Stimulated activated CD4-positive, alpha-beta T cell treated with anti-CD3 and anti-CD28 coated beads, TNF-alpha, amount 100 ng/mL, for 48 hours (primary cell): ENCODE results near the gene MACF1.
A peak's percentile ranks its signal among the peaks of the same experiment; 100 is the strongest.

Experiments
- DNase-seq, 3 donors: peaks; one replicate each; pipeline ENCODE4 v3.0.0-alpha.2; 2020; ENCODE audit warnings: low read depth in 3 of 3

The MACF1 gene

DNA sequence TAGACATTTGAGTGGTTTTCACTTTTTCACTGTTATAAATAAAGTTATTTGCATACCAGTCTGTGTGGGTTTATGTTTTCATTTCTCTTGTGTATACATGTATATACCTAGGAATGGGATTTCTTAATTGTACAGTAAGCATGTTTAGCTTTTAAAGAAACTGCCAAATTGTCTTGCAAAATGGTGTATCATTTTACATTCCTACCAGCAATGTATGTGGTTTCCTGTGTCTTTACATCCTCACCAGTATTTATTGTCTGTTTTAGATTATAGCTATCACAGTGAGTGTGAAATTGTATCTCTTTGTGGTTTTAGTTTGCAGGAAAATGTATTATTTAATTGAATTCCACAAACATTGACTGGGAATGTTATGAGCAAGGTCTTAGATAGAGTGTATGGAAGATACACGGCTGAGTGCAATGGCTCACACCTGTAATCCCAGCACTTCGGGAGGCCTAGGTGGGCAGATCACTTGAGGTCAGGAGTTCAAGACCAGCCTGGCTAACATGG is 57.3 kb downstream of the MACF1 start:
- no peak for DNase-seq

DNA sequence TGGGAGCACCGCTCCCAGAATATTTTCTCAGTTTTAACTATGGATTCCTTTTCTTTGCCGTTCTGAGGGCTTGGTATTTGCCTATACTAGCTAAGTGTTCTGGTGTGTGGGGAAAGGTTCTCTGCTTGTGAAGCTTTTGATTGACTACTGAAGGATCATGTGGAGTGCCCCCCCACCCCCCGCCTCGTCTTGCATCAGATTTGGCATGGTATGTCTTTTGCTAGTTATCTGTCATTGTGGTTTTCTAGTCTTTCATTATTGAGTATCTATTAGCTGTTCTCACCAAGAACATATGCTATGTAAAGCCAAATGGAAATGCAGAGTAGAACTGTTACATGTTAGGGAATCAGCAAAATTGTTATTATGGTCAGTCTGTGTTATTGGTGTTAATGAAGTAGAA is 58.3 kb downstream of the MACF1 start:
- no peak for DNase-seq

DNA sequence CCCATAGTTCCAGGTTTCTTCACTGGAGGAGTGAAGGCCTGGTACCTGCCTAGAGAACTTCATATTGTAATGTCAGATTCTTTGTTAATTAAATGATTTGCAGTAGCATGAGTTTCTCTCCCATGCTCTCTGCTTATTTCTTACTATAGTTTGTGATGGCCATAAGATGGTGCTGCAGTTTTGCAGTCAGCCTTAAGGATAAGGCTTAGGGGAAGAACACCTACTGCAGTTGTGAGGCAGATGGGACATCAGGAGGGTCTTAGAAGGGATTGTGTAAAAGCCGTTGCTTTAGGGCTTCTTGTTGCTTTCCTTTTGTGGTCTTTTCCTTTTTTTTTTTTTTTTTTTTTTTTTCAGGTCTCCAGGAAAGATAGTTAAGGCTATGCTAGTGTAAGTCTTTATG is 61.8 kb downstream of the MACF1 start:
- no peak for DNase-seq

DNA sequence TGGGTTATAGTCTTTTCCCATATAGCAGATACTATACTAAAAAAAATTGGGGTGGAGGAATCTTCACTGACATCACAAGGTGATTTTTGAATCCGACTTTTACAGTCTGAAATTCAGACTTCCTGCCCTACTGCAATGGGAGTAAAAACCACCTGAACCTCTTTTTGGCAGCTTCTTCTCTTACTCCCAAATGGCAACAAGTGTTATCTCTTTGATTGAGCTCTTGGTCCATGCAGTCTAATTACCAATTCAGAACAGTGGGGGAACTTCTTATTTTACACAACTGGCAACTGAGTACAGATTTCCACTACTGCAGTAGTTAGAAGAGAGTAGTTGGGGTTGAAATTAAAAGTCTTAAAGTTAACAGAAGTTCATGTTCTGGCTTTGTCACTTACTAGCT is 62.3 kb downstream of the MACF1 start:
- DNase-seq = no peak

DNA sequence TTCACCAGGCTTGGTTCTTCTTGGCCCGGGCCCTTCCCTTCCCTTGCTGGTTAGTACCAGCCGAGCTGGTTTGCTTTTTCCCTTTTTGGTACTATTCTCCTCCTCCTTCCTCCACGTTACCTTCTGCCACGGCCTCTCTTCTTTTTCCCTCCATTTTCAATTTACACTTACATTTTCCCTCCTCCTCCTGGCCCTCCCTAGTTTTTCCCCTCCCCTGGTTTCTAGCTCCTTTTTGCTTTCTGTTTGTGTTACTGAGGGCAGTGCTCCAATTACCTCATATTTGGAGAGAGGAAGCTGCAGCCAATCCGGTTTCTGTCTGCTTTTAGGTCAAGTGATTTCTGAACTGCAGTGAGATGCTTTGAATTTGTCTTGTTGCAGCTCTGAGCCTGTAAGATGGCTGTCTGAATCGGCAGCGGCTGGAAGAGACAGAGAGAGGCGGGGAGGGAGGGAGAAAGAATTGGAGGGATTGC is 63.7 kb downstream of the MACF1 start:
- DNase-seq = peak in 1 of 3 donors; percentile 4

- DNase-seq = no peak
These were observed 64.4 kb downstream of the MACF1 start for GRCh38 chr1:39268906-39269305.

DNA sequence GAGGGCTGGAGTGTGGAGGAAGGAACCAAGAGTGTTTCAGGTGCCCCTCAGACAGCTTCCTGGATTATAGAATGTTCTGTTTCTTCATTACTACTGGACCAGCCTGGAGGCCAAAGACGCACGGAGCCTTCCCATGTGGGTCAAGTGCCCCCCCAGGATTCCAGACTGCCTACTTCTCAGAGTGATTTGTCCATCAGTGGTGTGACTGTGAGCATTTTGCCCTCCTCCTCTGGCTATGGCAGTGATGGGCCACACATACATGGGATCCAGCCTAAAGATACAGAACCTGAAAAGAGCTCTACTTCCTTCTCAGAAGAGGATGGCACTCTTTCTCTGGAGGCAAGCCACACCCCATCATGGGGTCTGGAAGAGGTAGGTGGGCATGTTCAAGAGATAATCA is 64.9 kb downstream of the MACF1 start:
- DNase-seq = no peak

DNA sequence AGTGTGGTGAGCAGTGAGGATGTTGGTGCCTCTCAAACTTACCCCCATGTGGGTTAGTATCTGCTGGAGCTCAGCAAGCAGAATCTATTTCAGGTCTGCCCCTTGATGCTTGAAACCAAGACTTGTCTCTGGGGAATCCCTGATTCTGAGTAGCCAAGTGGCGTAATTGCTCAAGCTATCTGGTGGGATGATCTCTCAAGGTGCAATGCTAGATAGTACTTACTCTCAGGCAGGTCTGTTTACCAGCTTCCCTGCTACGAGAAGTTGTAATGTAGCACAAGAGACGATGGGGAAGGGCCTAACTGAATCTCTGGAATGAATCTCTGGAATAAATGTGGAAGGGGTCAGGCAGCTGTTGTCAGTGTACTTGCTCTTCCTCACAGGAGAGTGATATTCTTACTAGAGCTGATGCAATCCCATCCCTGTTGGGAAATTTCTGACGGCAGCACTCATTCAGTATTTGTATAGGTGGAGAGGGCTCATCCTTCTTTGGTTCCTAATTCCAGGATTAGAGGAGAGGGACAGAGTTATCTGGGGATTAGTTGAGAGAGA is 65.4 kb downstream of the MACF1 start:
- no peak for DNase-seq

DNA sequence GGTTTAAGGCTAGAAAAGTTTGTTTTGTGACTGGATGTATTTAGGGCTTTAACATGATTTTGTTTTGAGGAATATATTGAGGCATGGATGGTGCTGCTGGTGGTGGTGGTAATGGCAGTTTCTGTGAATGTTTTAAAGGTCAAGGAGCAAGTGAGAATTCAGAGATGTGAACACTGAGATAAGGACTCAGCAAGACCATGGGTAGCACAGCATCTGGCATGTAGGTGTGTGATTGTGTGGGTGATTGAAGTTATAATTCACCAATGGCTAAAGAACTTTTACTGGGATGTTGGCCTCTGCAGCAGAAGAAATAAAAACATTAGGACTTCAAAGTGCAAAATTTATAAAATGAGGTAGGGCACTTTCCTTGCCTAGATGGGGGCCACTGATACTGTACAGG is 65.9 kb downstream of the MACF1 start:
- DNase-seq = no peak

DNA sequence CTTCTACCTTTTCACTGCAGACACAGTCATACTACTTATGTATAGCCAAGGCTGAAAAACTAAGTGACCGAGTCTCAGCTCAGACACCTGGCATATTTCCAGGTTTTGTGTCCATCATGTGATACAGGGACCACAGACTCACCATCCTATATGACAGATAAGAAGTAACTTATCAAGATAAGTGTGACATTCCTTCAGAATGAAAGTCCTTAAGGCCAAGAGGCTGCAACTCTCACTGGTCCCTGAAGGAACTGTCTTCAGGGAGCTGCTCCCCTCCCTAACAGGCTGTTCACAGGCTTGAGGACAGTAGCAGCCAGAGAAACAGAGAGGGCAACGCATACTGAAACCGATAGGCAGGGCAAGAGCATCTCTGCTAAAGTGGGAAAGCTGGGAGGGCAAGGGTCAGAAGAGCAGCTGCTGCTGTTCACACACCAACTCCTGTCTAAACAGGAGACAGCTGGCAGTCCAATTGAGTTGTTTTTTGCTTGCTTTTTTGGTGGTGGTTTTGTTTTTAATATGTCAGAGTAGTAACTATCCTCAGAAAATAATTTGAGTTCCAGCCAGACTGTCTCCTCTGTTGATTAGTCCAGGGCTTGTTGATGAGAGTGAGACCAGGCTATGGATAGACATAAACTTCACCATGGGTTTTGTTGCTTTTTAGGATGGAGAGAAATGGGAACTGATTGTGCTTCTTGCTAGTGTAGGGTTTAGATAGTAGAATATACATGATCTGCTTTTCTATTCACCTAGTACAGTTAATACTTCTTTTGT is 67.7 kb downstream of the MACF1 start:
- DNase-seq = no peak

DNA sequence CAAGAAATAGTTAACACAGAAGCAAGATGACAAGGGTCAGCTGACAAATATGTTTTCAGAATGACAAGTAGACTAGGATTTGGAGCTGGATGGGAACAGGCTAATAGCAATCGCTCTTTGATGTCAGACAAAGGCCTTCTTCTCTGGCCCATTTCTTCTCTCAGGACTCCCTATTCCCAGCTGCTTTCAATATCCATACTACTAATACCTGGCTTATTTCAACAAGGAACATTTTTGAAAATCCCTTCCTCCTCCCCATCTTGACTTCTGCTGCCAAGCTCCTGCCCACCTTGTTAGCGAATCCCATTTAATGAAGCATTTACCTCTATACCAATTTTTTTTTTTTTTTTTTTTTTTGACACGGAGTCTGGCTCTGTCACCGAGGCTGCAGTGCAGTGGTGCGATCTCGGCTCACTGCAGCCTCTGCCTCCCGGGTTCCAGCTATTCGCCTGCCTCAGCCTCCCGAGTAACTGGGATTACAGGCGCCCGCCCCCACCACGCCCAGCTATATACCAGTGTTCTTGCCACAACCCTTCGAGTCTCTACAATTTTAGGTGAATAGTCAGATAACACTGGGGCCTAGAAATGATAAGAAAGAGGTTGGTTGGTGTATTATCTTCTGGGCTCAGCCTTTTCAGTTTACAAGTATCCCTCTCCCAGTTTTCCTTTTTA is 68.4 kb downstream of the MACF1 start:
- DNase-seq = no peak

GRCh38 chr1:39275836-39276507 is 71.5 kb downstream of the MACF1 start:
- DNase-seq = no peak

GRCh38 chr1:39277879-39278278 is 73.4 kb downstream of the MACF1 start:
- DNase-seq = no peak

- DNase-seq = no peak
These were observed 78.2 kb downstream of the MACF1 start for GRCh38 chr1:39282537-39283216.

- no peak for DNase-seq
These were observed 79.4 kb downstream of the MACF1 start for GRCh38 chr1:39283858-39284257.

DNA sequence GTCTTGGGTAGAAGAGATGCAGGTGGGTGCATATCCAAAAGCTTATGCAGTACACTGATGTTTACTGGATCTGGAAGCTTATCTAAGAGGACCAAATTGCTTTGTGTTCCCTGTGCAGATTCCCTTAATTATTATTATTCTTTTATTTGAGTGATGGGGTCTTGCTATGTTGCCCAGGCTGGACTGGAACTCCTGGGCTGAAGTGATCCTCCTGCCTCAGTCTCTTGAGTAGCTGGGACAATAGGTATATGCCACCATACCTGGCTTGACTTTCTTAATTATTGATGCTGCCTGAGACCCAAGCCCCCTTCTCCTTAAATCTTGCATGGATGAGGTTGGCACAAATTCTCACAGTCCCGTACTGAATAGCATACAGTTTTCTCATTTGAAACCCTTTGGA is 83.0 kb downstream of the MACF1 start:
- DNase-seq = no peak

GRCh38 chr1:39288735-39289465 is 84.4 kb downstream of the MACF1 start:
- no peak for DNase-seq

GRCh38 chr1:39292401-39292800 is 87.9 kb downstream of the MACF1 start:
- DNase-seq = no peak

GRCh38 chr1:39293375-39294070 is 89.0 kb downstream of the MACF1 start:
- no peak for DNase-seq

- DNase-seq = no peak
These were observed 90.0 kb downstream of the MACF1 start for GRCh38 chr1:39294531-39294930.
